ENCODE results near the gene ZNF511. TPM values are rescaled to one million over a fixed set of nuclear protein-coding genes. Genes with fewer than 3 reads are reported as not detected.
A peak's percentile ranks its signal among the peaks of the same experiment; 100 is the strongest.

Gene ZNF511
- total and polyA plus RNA-seq, 9 of the 15 experiments (the other 6 are each of a cell fraction or from before 2014, with no cell fraction given), result 0.61 to 69.3 (median 40.1) TPM

DNA sequence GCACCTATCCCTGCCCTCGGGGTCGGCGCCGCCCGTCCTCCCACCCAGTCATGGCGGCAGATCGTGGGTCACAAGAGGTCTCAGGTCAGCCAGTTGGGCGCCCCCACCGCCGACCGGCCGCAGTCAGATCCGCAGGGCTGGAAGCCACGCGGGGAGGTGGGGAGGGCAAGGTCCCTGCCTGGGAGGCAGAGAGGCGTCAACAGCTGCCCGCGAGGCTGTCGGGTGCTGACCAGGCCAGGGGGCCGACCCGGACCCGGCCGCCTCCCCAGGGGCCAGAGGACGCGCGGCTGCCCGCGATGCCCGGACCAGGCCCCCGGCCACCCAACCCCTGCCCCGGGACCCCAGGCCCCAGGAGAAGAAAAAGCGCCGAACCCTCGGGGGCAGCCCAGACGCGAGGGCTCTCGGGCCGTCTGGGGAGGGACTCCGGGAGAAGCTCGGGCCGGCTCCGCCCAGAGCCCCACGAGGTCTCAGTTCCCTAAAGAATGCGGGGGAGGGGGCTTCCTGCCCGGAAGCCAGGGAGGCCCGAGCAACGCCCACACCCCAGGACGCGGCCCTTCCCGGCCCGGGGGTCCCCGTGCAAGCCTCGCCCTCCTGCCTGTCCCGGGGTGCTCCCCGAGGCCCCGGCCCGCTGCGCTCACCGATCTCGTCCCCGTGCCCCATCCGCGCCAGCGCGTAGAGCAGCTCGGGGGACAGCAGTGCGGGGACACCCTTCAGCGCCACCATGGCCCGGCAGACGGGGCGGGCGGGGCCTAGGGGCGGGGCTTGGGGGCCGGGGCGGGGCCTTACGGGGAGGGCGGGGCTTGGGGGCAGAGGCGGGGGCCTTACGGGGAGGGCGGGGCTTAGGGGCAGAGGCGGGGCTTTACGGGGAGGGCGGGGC, 48.8 kb downstream of the ZNF511 start, which contains the start of gene FUOM (continued):
- TF ChIP-seq ZNF165 (CRISPR knock-in tag; IDR thresholded peaks at IDR 0.05; ENCODE audit: borderline replicate concordance) (no peak), ETS2 (tag; IDR thresholded peaks at IDR 0.05; ENCODE audit: borderline replicate concordance, poor library complexity, severe bottlenecking) (no peak), YY1 (IDR thresholded peaks at IDR 0.05; ENCODE audit: borderline replicate concordance in 1 of 3, control insufficient read depth in 1 of 3, extremely low read depth in 1 of 3, insufficient read depth in 3 of 3, insufficient read length in 1 of 3, insufficient replicate concordance in 2 of 3, low read depth in 1 of 3, low read length in 2 of 3) (peak in 2 of 3 experiments; percentile 61 to 81), RHOXF2B (CRISPR knock-in tag; conservative IDR thresholded peaks at IDR 0.05) (no peak), ZNF695 (CRISPR knock-in tag; IDR thresholded peaks at IDR 0.05) (no peak), KLF13 (tag; IDR thresholded peaks at IDR 0.05; ENCODE audit: borderline replicate concordance, low read depth) (no peak), TEAD4 (IDR thresholded peaks at IDR 0.05; ENCODE audit: low read length) (no peak), TEAD4 (CRISPR knock-in tag; IDR thresholded peaks at IDR 0.05; ENCODE audit: borderline replicate concordance) (no peak), LCOR (CRISPR knock-in tag; IDR thresholded peaks at IDR 0.05) (no peak), NR2F6 (CRISPR knock-in tag; IDR thresholded peaks at IDR 0.05) (no peak), FOXK2 (conservative IDR thresholded peaks at IDR 0.05 in 1 of 2, IDR thresholded peaks at IDR 0.05 in 1 of 2; ENCODE audit: low read depth in 2 of 2) (no peak), HNRNPH1 (optimal IDR thresholded peaks at IDR 0.05; ENCODE audit: low read depth, low read length) (no peak), NELFE (IDR thresholded peaks at IDR 0.05; ENCODE audit: insufficient read depth, insufficient read length) (no peak), RFX7 (CRISPR knock-in tag; IDR thresholded peaks at IDR 0.05) (no peak), ZEB2 (IDR thresholded peaks at IDR 0.05) (no peak), RNF2 (IDR thresholded peaks at IDR 0.05) (no peak), MAZ (CRISPR knock-in tag; conservative IDR thresholded peaks at IDR 0.05 in 1 of 2, IDR thresholded peaks at IDR 0.05 in 1 of 2) (peak; percentile 27; a peak in 2 of 4 replicates), ZNF830 (CRISPR knock-in tag; IDR thresholded peaks at IDR 0.05) (no peak), SMAD1 (IDR thresholded peaks at IDR 0.05; ENCODE audit: low read depth, low read length, partially characterized antibody) (no peak), ZBTB7A (IDR thresholded peaks at IDR 0.05; ENCODE audit: borderline replicate concordance, control insufficient read depth, low read depth, low read length) (peak; percentile 62; the same call in 1 of the 2 replicates)
- TF ChIP-seq, protein P1, sequence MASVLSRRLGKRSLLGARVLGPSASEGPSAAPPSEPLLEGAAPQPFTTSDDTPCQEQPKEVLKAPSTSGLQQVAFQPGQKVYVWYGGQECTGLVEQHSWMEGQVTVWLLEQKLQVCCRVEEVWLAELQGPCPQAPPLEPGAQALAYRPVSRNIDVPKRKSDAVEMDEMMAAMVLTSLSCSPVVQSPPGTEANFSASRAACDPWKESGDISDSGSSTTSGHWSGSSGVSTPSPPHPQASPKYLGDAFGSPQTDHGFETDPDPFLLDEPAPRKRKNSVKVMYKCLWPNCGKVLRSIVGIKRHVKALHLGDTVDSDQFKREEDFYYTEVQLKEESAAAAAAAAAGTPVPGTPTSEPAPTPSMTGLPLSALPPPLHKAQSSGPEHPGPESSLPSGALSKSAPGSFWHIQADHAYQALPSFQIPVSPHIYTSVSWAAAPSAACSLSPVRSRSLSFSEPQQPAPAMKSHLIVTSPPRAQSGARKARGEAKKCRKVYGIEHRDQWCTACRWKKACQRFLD (CRISPR knock-in tag; IDR thresholded peaks at IDR 0.05), result no peak
- TF ChIP-seq, protein P2, sequence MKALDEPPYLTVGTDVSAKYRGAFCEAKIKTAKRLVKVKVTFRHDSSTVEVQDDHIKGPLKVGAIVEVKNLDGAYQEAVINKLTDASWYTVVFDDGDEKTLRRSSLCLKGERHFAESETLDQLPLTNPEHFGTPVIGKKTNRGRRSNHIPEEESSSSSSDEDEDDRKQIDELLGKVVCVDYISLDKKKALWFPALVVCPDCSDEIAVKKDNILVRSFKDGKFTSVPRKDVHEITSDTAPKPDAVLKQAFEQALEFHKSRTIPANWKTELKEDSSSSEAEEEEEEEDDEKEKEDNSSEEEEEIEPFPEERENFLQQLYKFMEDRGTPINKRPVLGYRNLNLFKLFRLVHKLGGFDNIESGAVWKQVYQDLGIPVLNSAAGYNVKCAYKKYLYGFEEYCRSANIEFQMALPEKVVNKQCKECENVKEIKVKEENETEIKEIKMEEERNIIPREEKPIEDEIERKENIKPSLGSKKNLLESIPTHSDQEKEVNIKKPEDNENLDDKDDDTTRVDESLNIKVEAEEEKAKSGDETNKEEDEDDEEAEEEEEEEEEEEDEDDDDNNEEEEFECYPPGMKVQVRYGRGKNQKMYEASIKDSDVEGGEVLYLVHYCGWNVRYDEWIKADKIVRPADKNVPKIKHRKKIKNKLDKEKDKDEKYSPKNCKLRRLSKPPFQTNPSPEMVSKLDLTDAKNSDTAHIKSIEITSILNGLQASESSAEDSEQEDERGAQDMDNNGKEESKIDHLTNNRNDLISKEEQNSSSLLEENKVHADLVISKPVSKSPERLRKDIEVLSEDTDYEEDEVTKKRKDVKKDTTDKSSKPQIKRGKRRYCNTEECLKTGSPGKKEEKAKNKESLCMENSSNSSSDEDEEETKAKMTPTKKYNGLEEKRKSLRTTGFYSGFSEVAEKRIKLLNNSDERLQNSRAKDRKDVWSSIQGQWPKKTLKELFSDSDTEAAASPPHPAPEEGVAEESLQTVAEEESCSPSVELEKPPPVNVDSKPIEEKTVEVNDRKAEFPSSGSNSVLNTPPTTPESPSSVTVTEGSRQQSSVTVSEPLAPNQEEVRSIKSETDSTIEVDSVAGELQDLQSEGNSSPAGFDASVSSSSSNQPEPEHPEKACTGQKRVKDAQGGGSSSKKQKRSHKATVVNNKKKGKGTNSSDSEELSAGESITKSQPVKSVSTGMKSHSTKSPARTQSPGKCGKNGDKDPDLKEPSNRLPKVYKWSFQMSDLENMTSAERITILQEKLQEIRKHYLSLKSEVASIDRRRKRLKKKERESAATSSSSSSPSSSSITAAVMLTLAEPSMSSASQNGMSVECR (CRISPR knock-in tag; IDR thresholded peaks at IDR 0.05), result peak; percentile 50

Measured in K562 (cell line).